HCT116 (cell line): ENCODE measurements around the gene PCNT.

ENCODE experiments used
- CTCF ChIP-seq, 3 experiments: fragments of 200-600 bp in 1 of 3; sonication (generic) in 1 of 3; IDR thresholded peaks in 2 of 3; conservative IDR thresholded peaks in 1 of 3; 2 replicates each; pipeline ENCODE4 v1.5.1; 2012 to 2017; ENCODE audit warnings: low read depth in 2 of 3, low read length in 2 of 3, antibody characterized with exemption in 1 of 3, borderline replicate concordance in 1 of 3, control low read depth in 1 of 3, mild to moderate bottlenecking in 1 of 3, mixed read lengths in 1 of 3, mixed run types in 1 of 3, moderate library complexity in 1 of 3; ENCODE audit not compliant: insufficient read depth in 1 of 3
- POLR2A ChIP-seq: IDR thresholded peaks from 2 replicates; pipeline ENCODE4 v1.7.0; 2011; ENCODE audit warnings: borderline replicate concordance; ENCODE audit not compliant: insufficient read depth, insufficient read length; ENCODE audit errors: extremely low read depth
- POLR2AphosphoS5 ChIP-seq: IDR thresholded peaks from 2 replicates; pipeline ENCODE4 v1.6.1; 2011; ENCODE audit warnings: mild to moderate bottlenecking, low read depth, low read length, moderate library complexity
- SP1 ChIP-seq: IDR thresholded peaks from 2 replicates; pipeline ENCODE4 v1.6.1; 2012; ENCODE audit warnings: low read depth

GRCh38 chr21:46346296-46347202, 22.6 kb downstream of the PCNT start:
- TF ChIP-seq POLR2AphosphoS5 (no peak), POLR2A (no peak), CTCF (IDR thresholded peaks at IDR 0.05 in 2 of 3, conservative IDR thresholded peaks at IDR 0.05 in 1 of 3; ENCODE audit: borderline replicate concordance in 1 of 3, insufficient read depth in 1 of 3, low read depth in 2 of 3, low read length in 2 of 3) (no peak), SP1 (no peak)
